Naive thymus-derived CD4-positive, alpha-beta T cell (primary cell): ENCODE measurements around the gene TIMM8A. TPM values are rescaled to one million over a fixed set of nuclear protein-coding genes. Genes with fewer than 3 reads are reported as not detected.
"Not testable (repeated sequence)": the region's sequence is repeated elsewhere in the genome, so short reads cannot be mapped to it uniquely, and the experiment has no call there.

Experiments used
- ATAC-seq: fragments of 150-1000 bp; cut with Tn5 transposase; 2 replicates; pipeline ENCODE4 v1.10.0; 2021; ENCODE audit warnings: mild to moderate bottlenecking, moderate library complexity
- CTCF ChIA-PET: fragments of 350-600 bp; sonication (Branson Sonifier 250); formaldehyde crosslinking; loops from one replicate; lab custom pipeline; 2021; ENCODE audit warnings: antibody characterized with exemption; lab: Charles Lee
- POLR2A ChIA-PET: fragments of 350-600 bp; sonication (Branson Sonifier 250); formaldehyde crosslinking; loops from one replicate; lab custom pipeline; 2021; ENCODE audit warnings: antibody characterized with exemption, inconsistent platforms; lab: Charles Lee
- DNase-seq, 9 donors: peaks; one replicate each; pipeline versions ENCODE4 v3.0.0 to v3.0.0-alpha.2; 2020 to 2022; ENCODE audit warnings: mixed read lengths in 1 of 9
- H3K27ac ChIP-seq: one replicate; pipeline ENCODE4 v1.7.0; 2013; ENCODE audit warnings: mild to moderate bottlenecking, low read depth, low read length, moderate library complexity
- H3K27me3 ChIP-seq, 2 donors: one replicate each; pipeline ENCODE4 v1.7.0; 2013; ENCODE audit warnings: low read length in 2 of 2, mild to moderate bottlenecking in 2 of 2, moderate library complexity in 2 of 2; ENCODE audit not compliant: control insufficient read depth in 2 of 2, insufficient read depth in 2 of 2
- H3K36me3 ChIP-seq, 3 experiments: 1 replicate in 2 of 3; 2 replicates in 1 of 3; pipeline ENCODE4 v1.7.0; 2013; ENCODE audit warnings: low read length in 3 of 3, mild to moderate bottlenecking in 3 of 3, moderate library complexity in 1 of 3; ENCODE audit not compliant: insufficient read depth in 3 of 3, control insufficient read depth in 2 of 3
- H3K4me1 ChIP-seq, 2 donors: one replicate each; pipeline ENCODE4 v1.7.0; 2013; ENCODE audit warnings: low read length in 2 of 2, mild to moderate bottlenecking in 2 of 2, moderate library complexity in 1 of 2; ENCODE audit not compliant: control insufficient read depth in 2 of 2, insufficient read depth in 2 of 2
- H3K4me3 ChIP-seq: 2 replicates; pipeline ENCODE4 v1.7.0; 2013; ENCODE audit warnings: mild to moderate bottlenecking, low read length
- H3K9me3 ChIP-seq, 3 experiments: 1 replicate in 2 of 3; 2 replicates in 1 of 3; pipeline ENCODE4 v1.7.0; 2013; ENCODE audit warnings: low read length in 3 of 3; ENCODE audit not compliant: control insufficient read depth in 2 of 3
- H3K27ac Mint-ChIP-seq, 9 donors: one replicate each; pipeline ENCODE4 v1.8.0; 2020 to 2022; ENCODE audit warnings: mixed read lengths in 9 of 9, mild to moderate bottlenecking in 8 of 9, moderate library complexity in 5 of 9, inconsistent platforms in 2 of 9
- H3K27me3 Mint-ChIP-seq, 5 donors: one replicate each; pipeline ENCODE4 v1.8.0; 2021 to 2022; ENCODE audit warnings: mixed read lengths in 5 of 5, mild to moderate bottlenecking in 1 of 5
- H3K36me3 Mint-ChIP-seq, 5 donors: one replicate each; pipeline ENCODE4 v1.8.0; 2020 to 2022; ENCODE audit warnings: mixed read lengths in 5 of 5, mild to moderate bottlenecking in 3 of 5, inconsistent platforms in 1 of 5
- H3K4me1 Mint-ChIP-seq, 7 donors: one replicate each; pipeline ENCODE4 v1.8.0; 2020 to 2022; ENCODE audit warnings: mixed read lengths in 7 of 7, mild to moderate bottlenecking in 3 of 7, inconsistent platforms in 1 of 7
- H3K4me3 Mint-ChIP-seq, 10 donors: one replicate each; pipeline ENCODE4 v1.8.0; 2020 to 2022; ENCODE audit warnings: mild to moderate bottlenecking in 10 of 10, mixed read lengths in 10 of 10, moderate library complexity in 6 of 10, inconsistent platforms in 2 of 10
- H3K9me3 Mint-ChIP-seq, 11 donors: one replicate each; pipeline ENCODE4 v1.8.0; 2020 to 2022; ENCODE audit warnings: mixed read lengths in 11 of 11, mild to moderate bottlenecking in 4 of 11, inconsistent platforms in 1 of 11, moderate library complexity in 1 of 11
- intact Hi-C, 2 donors: fragments of 100-400 bp; cut with micrococcal nuclease; formaldehyde crosslinking; loops; one replicate each; pipeline ENCODE4 v1.15.1; 2023
- polyA plus RNA-seq, 2 donors: library from polyadenylated mRNA; unstranded; fragments of 300-500 nt; fragmentation: Illumina TruSeq; gene quantifications; one replicate each; pipeline ENCODE4 v1.2.3, GENCODE V29; 2021
- total RNA-seq, 6 experiments: library from RNA in 5 of 6; stranded (reverse) in 5 of 6; gene quantifications; 1 replicate in 5 of 6; 2 replicates in 1 of 6; pipeline ENCODE4 v1.2.3 and lab custom pipeline; 2021 to 2026

The TIMM8A gene
- total and polyA plus RNA-seq, 7 experiments from 2014 or later = 6.7 to 13.6 (median 10.6) TPM

DNA sequence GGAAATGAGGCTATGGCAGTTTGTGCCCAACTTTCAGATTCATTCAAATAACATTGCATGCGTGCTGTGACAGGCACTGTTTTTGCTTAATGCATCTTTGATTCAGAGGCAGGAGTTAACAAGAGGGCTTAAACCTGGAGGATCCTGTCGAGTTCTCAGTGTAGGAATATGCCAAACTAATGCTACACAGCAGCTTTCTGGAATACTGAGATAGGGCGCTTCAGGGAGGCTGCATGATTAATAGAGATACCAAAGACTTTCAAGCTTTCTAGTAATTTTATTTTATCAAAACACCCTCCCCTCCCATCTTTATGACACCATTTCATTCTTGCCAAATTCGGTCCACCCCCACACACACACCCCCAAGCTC lies 636 bp upstream of the TIMM8A start:
- no peak for DNase-seq
- no peaks in the 10 kb centered on the region for H3K36me3 Mint-ChIP-seq
- H3K4me1 Mint-ChIP-seq = peaks cover 0 to 22% (median 19%) of the 10 kb centered on the region in 7 donors
- Histone ChIP-seq H3K27me3 (no peaks in the 10 kb centered on the region), H3K36me3 (peaks cover 0 to 3% (median 0%) of the 10 kb centered on the region in 3 experiments), H3K4me3 (peak overlapping the region; percentile 75), H3K27ac (peak overlapping the region; percentile 91), H3K9me3 (no peaks in the 10 kb centered on the region), H3K4me1 (peaks cover 0 to 4% of the 10 kb centered on the region in 2 donors)
- H3K27ac Mint-ChIP-seq = peak overlapping the region; percentile 80 to 96 (median 91)
- no peak for ATAC-seq
- H3K9me3 Mint-ChIP-seq = no peaks in the 10 kb centered on the region
- POLR2A ChIA-PET = interaction anchor here (0.6 to 1.4 kb wide), 4 partner anchors 41 to 581 kb away, joined by 3 to 4 read pairs (median 4); partner anchors contain the start of genes ARMCX6, CENPI and RPL36A
- intact Hi-C loops = loop anchor here (2.0 to 5.0 kb wide), 8 partner anchors 252 to 808 kb away; partner anchors contain the start of genes CSTF2 (in 2 of the 2), ZMAT1 (in 2 of the 2), BEX5 (in 1 of the 2) and CENPI (in 1 of the 2)
- H3K27me3 Mint-ChIP-seq = no peaks in the 10 kb centered on the region
- CTCF ChIA-PET = no interaction called here
- H3K4me3 Mint-ChIP-seq = peak overlapping the region; percentile 84 to 93 (median 91)

DNA sequence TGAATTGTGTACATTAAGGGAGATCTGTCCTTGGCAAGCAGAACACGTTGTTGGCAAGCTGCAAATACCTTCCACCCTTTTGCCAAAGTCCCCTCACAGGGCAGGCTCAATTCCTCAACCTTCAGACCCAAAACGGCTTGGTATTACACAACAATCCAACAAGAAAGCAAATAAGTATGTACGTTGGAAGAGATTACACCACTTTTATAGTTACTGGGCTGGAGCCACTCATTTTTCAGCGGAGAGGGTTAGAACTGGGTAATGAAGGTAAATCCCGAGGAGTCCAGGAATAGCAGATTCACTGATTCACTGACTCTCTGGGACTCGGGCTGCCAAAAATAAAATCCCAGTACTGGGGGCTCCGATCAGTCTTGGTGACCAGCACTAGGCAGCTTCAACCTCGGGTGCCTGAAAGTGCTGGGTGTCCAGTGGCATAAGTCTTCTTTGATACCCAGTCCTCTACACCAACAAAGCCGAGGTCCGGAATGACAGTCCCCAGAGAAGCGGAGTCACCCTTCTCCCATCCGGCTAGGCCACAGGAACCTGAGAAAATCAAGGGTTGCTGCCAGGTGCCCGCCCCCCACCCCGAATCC lies 587 bp downstream of the TIMM8A start:
- Histone ChIP-seq H3K9me3 (no peaks in the 10 kb centered on the region), H3K4me3 (peak overlapping the region; percentile 75), H3K27me3 (no peaks in the 10 kb centered on the region), H3K4me1 (peaks cover 0 to 4% of the 10 kb centered on the region in 2 donors), H3K36me3 (peaks cover 0 to 3% (median 0%) of the 10 kb centered on the region in 3 experiments), H3K27ac (peak overlapping the region; percentile 91)
- Mint-ChIP-seq H3K27ac (peak overlapping the region; percentile 80 to 96 (median 91)), H3K4me1 (peaks cover 0 to 25% (median 19%) of the 10 kb centered on the region in 7 donors), H3K27me3 (no peaks in the 10 kb centered on the region), H3K4me3 (peak overlapping the region; percentile 84 to 93 (median 91)), H3K36me3 (no peaks in the 10 kb centered on the region), H3K9me3 (no peaks in the 10 kb centered on the region)
- ChIA-PET POLR2A (interaction anchor here (1.4 kb wide), 1 partner anchor 250 kb away, joined by 4 read pairs; the partner anchor contains the start of gene CENPI), CTCF (no interaction called here)
- DNase-seq (no peak), ATAC-seq (no peak)
- intact Hi-C loops = loop anchor here (1.0 to 5.0 kb wide), 12 partner anchors 42 to 809 kb away; partner anchors contain the start of genes CSTF2 (in 2 of the 2), ZMAT1 (in 2 of the 2), BEX5 (in 1 of the 2) and CENPI (in 1 of the 2)

DNA sequence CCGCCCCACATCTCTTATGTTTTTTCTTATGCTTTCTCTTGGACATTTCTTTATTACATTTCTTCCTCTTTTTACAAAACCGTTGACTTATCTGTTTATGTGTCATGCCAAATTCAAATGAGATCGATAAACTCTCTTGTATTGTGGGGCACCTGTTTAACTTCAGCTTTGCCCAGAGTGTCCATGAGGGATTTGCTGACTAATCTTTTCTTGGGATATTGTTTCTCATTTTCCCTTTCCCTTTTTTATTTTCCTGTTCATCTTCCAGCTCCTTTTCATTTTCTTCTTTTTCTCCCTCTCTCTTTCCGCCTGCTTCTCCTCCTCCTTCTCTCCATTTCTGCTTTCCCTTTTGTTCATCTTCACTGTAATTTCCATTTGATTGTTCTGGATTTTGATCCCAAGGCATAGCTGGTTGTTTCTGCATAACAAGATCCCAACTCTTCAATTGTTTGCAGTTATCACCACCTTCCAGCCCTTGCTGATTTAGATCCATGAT lies 10.7 kb downstream of the TIMM8A start:
- Mint-ChIP-seq H3K4me1 (peaks cover 0 to 8% (median 0%) of the 10 kb centered on the region in 7 donors), H3K27ac (peak overlapping the region in 1 of 9 donors; percentile 56), H3K36me3 (no peaks in the 10 kb centered on the region), H3K9me3 (peaks cover 0 to 4% (median 0%) of the 10 kb centered on the region in 11 donors), H3K4me3 (no peak overlapping the region), H3K27me3 (no peaks in the 10 kb centered on the region)
- Histone ChIP-seq H3K36me3 (no peaks in the 10 kb centered on the region), H3K27me3 (no peaks in the 10 kb centered on the region), H3K4me1 (no peaks in the 10 kb centered on the region), H3K27ac (no peak overlapping the region), H3K9me3 (no peaks in the 10 kb centered on the region), H3K4me3 (no peak overlapping the region)
- POLR2A ChIA-PET = no interaction called here
- CTCF ChIA-PET = no interaction called here
- intact Hi-C loops = no loop called here
- no peak for DNase-seq
- no peak for ATAC-seq

DNA sequence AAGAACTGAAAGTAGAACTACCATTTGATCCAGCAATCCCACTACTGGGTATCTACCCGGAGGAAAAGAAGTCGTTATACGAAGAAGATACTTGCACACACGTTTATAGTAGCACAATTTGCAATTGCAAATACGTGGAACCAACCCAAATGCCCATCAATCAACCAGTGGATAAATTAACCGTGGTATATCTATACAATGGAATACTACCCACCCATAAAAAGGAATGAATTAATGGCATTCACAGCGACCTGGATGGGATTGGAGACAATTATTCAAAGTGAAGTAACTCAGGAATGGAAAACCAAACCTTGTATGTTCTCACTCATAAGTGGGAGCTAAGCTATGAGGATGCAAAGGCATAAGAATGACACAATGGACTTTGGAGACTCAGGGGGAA lies 14.2 kb downstream of the TIMM8A start:
- H3K27me3 ChIP-seq, H3K27ac Mint-ChIP-seq, POLR2A ChIA-PET, H3K27ac ChIP-seq, intact Hi-C loops, CTCF ChIA-PET, H3K36me3 ChIP-seq, H3K4me1 ChIP-seq, H3K27me3 Mint-ChIP-seq, H3K9me3 ChIP-seq, H3K36me3 Mint-ChIP-seq, H3K4me3 Mint-ChIP-seq, H3K9me3 Mint-ChIP-seq, DNase-seq, ATAC-seq, H3K4me3 ChIP-seq: not testable (repeated sequence)
- peaks cover 0 to 11% (median 0%) of the 10 kb centered on the region in 7 donors for H3K4me1 Mint-ChIP-seq

DNA sequence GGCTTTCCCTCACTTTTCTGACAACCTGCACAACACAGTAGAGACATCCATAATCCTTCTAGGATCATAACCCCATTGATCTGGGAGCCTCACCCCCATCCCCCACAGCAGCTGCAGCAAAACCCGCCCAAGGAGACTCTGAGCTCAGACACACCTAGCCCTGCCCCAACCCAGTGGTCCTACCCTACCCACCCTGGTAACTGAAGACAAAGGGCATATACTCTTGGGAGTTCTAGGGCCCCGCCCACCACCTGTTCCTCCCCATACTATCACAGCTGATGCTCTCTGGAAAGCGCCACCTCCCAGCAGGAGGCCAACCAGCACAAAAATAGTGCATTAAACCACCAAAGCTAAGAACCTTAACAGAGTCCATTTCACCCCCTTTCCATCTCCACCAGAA lies 21.9 kb downstream of the TIMM8A start:
- H3K9me3 Mint-ChIP-seq, DNase-seq, H3K4me3 ChIP-seq, H3K4me1 ChIP-seq, CTCF ChIA-PET, intact Hi-C loops, H3K4me1 Mint-ChIP-seq, H3K27ac ChIP-seq, H3K36me3 Mint-ChIP-seq, H3K36me3 ChIP-seq, H3K27me3 ChIP-seq, H3K9me3 ChIP-seq, H3K4me3 Mint-ChIP-seq, POLR2A ChIA-PET, H3K27ac Mint-ChIP-seq, ATAC-seq, H3K27me3 Mint-ChIP-seq: not testable (repeated sequence)

DNA sequence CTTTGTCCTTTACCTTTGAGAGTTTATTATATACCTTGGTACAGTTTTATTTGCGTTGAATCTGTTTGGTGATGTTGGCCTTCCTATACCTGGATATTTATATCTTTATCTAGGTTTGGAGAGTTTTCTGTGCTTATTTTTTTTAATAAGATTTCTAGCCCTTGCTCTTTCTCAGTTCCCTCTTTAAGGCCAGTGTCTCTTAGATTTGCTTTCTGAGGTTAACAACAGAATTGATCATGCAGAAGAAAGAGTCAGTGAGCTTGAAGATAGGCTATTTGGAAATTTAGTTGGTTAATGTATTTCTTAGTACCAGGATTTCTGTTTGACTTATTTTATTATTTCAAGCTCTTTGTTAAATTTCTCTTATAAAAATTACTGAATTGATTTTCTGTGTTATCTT lies 44.8 kb downstream of the TIMM8A start:
- Histone ChIP-seq H3K4me3 (no peak overlapping the region), H3K36me3 (no peaks in the 10 kb centered on the region), H3K4me1 (no peaks in the 10 kb centered on the region), H3K27ac (no peak overlapping the region), H3K27me3 (no peaks in the 10 kb centered on the region), H3K9me3 (no peaks in the 10 kb centered on the region)
- CTCF ChIA-PET = no interaction called here
- ATAC-seq (no peak), DNase-seq (no peak)
- Mint-ChIP-seq H3K4me1 (no peaks in the 10 kb centered on the region), H3K36me3 (no peaks in the 10 kb centered on the region), H3K4me3 (no peak overlapping the region), H3K27ac (no peak overlapping the region), H3K27me3 (peaks cover 0 to 4% (median 0%) of the 10 kb centered on the region in 5 donors), H3K9me3 (peaks cover 0 to 3% (median 0%) of the 10 kb centered on the region in 11 donors)
- POLR2A ChIA-PET = no interaction called here
- intact Hi-C loops = no loop called here
